SU-DHL-6 (cell line): ENCODE results near the gene ZNF467.

Experiments used
- H2AFZ ChIP-seq: fragments of 200-600 bp; sonication (generic); 2 replicates; pipeline ENCODE4 v1.6.1; 2014; ENCODE audit warnings: low read depth, mild to moderate bottlenecking, moderate library complexity, mixed read lengths, antibody characterized with exemption, low read length; ENCODE audit not compliant: severe bottlenecking
- H3F3A ChIP-seq: fragments of 200-600 bp; shearing (Covaris generic); 2 replicates; pipeline ENCODE4 v1.6.0; 2016; ENCODE audit warnings: antibody characterized with exemption, mild to moderate bottlenecking; ENCODE audit not compliant: insufficient read depth
- H3K27ac ChIP-seq: fragments of 200-600 bp; sonication (generic); 2 replicates; pipeline ENCODE4 v1.5.1; 2016; ENCODE audit warnings: low read depth, mild to moderate bottlenecking, low read length, moderate library complexity, mixed read lengths
- H3K27me3 ChIP-seq: fragments of 200-600 bp; sonication (generic), shearing (Covaris generic); 2 replicates; pipeline ENCODE4 v1.6.0; 2014; ENCODE audit warnings: mild to moderate bottlenecking, low read length
- H3K36me3 ChIP-seq: fragments of 200-600 bp; sonication (generic); 2 replicates; pipeline ENCODE4 v1.6.1; 2014; ENCODE audit warnings: mild to moderate bottlenecking, low read length, mixed read lengths
- H3K4me2 ChIP-seq: fragments of 300-600, 200-600 bp; shearing (Covaris generic), sonication (generic); 2 replicates; pipeline ENCODE4 v1.6.0; 2014; ENCODE audit warnings: low read length, low read depth, mild to moderate bottlenecking; ENCODE audit not compliant: poor library complexity, severe bottlenecking
- H3K4me3 ChIP-seq: fragments of 200-600 bp; sonication (generic); 2 replicates; pipeline ENCODE4 v1.5.1; 2014; ENCODE audit warnings: antibody characterized with exemption, low read length, mild to moderate bottlenecking, mixed read lengths; ENCODE audit not compliant: insufficient read depth, poor library complexity, severe bottlenecking
- H3K79me2 ChIP-seq: fragments of 200-600 bp; sonication (generic); 2 replicates; pipeline ENCODE4 v1.6.1; 2014; ENCODE audit warnings: mild to moderate bottlenecking, low read length, moderate library complexity; ENCODE audit not compliant: insufficient read depth
- H3K9ac ChIP-seq: fragments of 200-600 bp; sonication (generic); 2 replicates; pipeline ENCODE4 v1.7.0; 2014; ENCODE audit warnings: mild to moderate bottlenecking, low read length
- H3K9me2 ChIP-seq: fragments of 200-600 bp; sonication (generic); replicated peaks from 2 replicates; pipeline ENCODE4 v1.6.1; 2014; ENCODE audit warnings: low read length; ENCODE audit not compliant: insufficient read depth
- H3K9me3 ChIP-seq: fragments of 200-600 bp; sonication (generic); 2 replicates; pipeline ENCODE4 v1.6.1; 2014; ENCODE audit warnings: low read length, mixed read lengths; ENCODE audit not compliant: insufficient read depth
- H4K20me1 ChIP-seq: fragments of 200-600 bp; sonication (generic); 2 replicates; pipeline ENCODE4 v1.6.1; 2014; ENCODE audit warnings: low read depth, mild to moderate bottlenecking, antibody characterized with exemption, low read length, moderate library complexity, mixed read lengths
- EZH2phosphoT487 ChIP-seq: fragments of 200-600 bp; sonication (generic), shearing (Covaris generic); conservative IDR thresholded peaks from 2 replicates; pipeline ENCODE4 v1.6.1; 2018; ENCODE audit warnings: mild to moderate bottlenecking, antibody characterized with exemption, low read length, moderate library complexity, mixed read lengths
- TF ChIP-seq, protein P1 (sequence below): fragments of 200-600 bp; sonication (generic); IDR thresholded peaks from one replicate; pipeline ENCODE4 v1.5.1; 2017; ENCODE audit warnings: antibody characterized with exemption, mild to moderate bottlenecking, low read length, moderate library complexity; ENCODE audit not compliant: insufficient read depth, poor library complexity, severe bottlenecking

The ZNF467 gene

DNA sequence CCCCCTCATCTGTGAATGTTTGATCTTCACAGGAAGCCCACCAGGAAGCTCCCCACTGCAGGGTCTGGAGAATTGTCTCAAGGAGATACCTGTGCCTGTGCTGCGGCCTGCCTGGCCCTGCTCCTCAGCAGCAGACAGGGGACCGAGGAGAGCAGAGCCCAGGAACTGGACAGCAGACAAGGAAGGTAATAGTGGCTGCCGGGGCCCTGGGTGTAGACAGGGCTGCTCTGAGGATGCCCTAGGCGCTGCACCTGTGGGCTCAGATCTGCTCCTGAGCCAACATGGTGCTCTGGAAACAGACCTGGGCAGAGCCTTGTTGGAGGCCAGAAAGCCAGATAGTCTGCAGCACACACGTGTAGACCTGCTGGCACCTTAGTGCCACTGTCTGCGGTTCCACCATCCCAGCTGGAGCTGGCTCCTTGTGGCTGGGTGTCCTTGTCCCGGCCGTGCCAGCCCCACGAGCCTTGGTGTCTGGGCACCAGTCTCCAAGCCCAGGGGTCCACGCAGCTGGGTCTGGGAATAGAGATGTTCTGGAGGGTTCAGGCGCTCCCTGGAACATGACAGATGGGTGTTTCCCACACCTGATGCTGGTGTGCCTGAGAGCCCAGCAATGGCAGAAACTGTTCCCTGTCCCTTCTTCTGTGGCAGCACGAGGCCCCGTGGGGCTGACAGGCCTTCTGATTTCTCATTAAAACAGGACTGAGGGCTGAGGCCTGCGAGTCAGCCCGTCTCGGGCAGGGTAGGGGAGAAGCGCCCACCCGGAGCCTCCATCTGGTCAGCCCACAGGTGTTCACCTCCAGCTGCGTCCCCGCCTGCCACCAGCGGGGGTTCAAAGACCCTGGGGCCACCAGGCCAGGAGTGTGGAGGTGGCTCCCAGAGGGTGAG, 44.7 kb downstream of the ZNF467 start:
- Histone ChIP-seq H3F3A (no peaks in the 10 kb centered on the region), H3K36me3 (no peaks in the 10 kb centered on the region), H3K9me2 (no peaks in the 10 kb centered on the region)

DNA sequence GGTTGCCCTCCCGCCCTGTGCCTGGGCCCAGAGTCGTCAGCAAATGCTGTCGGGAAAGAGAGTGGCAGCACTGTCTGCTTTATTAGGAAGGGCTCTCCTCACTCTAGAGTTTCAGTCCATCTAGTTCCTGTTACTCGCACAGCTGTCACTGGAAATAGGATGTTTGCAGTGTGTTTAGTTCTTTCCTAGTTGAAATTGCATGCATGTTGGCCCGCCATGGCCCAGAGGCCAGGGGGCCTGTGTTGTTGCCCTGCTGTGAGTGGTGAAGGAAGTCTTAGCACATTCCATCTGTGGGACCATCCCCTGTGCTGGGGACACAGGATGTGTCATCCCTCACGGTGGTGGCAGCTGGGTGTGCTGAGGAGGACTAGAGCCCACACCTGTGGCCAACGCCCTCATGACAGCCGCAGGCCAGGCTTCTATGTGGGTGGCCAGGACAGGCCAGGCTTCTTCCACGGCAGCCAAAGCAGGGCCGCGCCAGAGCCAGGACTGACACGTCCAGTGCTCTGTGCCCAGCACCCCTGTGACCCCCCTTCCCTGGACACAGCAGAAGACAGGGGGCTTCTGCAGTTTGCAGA, 45.4 kb downstream of the ZNF467 start:
- Histone ChIP-seq H3K79me2 (no peaks in the 10 kb centered on the region), H3K4me3 (no peak overlapping the region), H3K36me3 (no peaks in the 10 kb centered on the region), H3K4me2 (no peak overlapping the region), H3K9me2 (no peaks in the 10 kb centered on the region), H3K9me3 (no peaks in the 10 kb centered on the region), H3F3A (no peaks in the 10 kb centered on the region), H2AFZ (no peak overlapping the region), H3K27me3 (no peaks in the 10 kb centered on the region), H3K27ac (no peak overlapping the region), H4K20me1 (no peaks in the 10 kb centered on the region), H3K9ac (no peak overlapping the region)
- no peak for TF ChIP-seq EZH2phosphoT487
- TF ChIP-seq, protein P1, sequence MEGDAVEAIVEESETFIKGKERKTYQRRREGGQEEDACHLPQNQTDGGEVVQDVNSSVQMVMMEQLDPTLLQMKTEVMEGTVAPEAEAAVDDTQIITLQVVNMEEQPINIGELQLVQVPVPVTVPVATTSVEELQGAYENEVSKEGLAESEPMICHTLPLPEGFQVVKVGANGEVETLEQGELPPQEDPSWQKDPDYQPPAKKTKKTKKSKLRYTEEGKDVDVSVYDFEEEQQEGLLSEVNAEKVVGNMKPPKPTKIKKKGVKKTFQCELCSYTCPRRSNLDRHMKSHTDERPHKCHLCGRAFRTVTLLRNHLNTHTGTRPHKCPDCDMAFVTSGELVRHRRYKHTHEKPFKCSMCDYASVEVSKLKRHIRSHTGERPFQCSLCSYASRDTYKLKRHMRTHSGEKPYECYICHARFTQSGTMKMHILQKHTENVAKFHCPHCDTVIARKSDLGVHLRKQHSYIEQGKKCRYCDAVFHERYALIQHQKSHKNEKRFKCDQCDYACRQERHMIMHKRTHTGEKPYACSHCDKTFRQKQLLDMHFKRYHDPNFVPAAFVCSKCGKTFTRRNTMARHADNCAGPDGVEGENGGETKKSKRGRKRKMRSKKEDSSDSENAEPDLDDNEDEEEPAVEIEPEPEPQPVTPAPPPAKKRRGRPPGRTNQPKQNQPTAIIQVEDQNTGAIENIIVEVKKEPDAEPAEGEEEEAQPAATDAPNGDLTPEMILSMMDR: no peak

More for the DNA sequence above, 44.7 kb downstream of the ZNF467 start:
- H3K9ac ChIP-seq: no peak overlapping the region
- no peaks in the 10 kb centered on the region for H3K27me3 ChIP-seq
- H3K4me2 ChIP-seq: no peak overlapping the region
- H2AFZ ChIP-seq: no peak overlapping the region
- H4K20me1 ChIP-seq: no peaks in the 10 kb centered on the region
- no peaks in the 10 kb centered on the region for H3K79me2 ChIP-seq
- no peak overlapping the region for H3K4me3 ChIP-seq
- no peaks in the 10 kb centered on the region for H3K9me3 ChIP-seq
- no peak for TF ChIP-seq EZH2phosphoT487
- TF ChIP-seq, protein P1: no peak
- no peak overlapping the region for H3K27ac ChIP-seq

DNA sequence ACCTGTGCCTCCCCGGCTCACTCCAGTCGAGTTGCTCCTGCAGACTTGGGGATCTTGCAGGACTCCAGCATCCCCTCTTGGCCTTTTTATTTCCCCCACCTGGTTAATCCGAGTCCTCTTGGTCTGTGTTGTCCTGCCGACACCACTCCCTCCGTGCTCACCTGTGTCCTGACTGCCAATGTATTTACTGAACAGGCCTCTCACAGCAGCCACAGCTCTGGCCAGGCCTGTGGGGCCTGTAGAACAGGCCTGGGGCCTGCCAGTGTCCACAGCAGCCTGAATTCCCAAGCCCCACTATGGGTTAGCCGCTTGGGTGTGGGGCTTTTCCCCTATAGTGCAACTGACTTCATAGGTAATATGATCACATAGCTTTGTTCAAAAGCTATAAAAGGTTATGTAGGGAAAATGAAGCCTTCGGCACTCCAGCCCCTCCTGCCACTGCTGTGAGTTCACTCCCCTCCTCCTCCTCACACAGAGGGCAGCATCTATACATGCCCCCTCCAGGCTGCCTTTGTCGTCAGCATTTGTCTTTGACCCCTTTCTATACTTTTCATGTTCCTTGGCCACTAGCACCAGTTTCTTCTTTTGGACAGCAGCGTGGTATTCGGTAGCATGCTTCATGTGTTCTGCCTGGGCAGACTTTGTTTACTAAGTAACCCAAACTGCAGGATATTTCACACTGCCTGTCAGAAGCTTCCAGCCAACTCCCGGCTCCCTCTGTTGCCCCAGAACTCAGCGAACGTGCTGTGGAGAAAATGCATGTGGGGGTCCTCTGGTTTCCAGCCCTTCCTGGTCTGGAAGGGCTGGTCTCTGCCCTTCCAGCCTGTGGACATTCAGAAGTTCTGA, 46.1 kb downstream of the ZNF467 start:
- no peaks in the 10 kb centered on the region for H3K9me2 ChIP-seq
- no peak overlapping the region for H2AFZ ChIP-seq
- no peaks in the 10 kb centered on the region for H3F3A ChIP-seq
- H3K79me2 ChIP-seq: no peaks in the 10 kb centered on the region
- H3K9ac ChIP-seq: no peak overlapping the region
- H3K9me3 ChIP-seq: no peaks in the 10 kb centered on the region
- TF ChIP-seq, protein P1: no peak
- no peak for TF ChIP-seq EZH2phosphoT487
- H3K4me3 ChIP-seq: no peak overlapping the region
- no peaks in the 10 kb centered on the region for H3K36me3 ChIP-seq
- H3K4me2 ChIP-seq: no peak overlapping the region
- no peaks in the 10 kb centered on the region for H4K20me1 ChIP-seq
- H3K27me3 ChIP-seq: no peaks in the 10 kb centered on the region
- H3K27ac ChIP-seq: no peak overlapping the region
